ENCODE results near the gene RSPH4A. TPM values are rescaled to one million over a fixed set of nuclear protein-coding genes. Genes with fewer than 3 reads are reported as not detected.

RSPH4A gene
- total and polyA plus RNA-seq, 9 of the 15 experiments (the other 6 are each of a cell fraction or from before 2014, with no cell fraction given) = 0.04 to 0.30 (median 0.11) TPM

DNA sequence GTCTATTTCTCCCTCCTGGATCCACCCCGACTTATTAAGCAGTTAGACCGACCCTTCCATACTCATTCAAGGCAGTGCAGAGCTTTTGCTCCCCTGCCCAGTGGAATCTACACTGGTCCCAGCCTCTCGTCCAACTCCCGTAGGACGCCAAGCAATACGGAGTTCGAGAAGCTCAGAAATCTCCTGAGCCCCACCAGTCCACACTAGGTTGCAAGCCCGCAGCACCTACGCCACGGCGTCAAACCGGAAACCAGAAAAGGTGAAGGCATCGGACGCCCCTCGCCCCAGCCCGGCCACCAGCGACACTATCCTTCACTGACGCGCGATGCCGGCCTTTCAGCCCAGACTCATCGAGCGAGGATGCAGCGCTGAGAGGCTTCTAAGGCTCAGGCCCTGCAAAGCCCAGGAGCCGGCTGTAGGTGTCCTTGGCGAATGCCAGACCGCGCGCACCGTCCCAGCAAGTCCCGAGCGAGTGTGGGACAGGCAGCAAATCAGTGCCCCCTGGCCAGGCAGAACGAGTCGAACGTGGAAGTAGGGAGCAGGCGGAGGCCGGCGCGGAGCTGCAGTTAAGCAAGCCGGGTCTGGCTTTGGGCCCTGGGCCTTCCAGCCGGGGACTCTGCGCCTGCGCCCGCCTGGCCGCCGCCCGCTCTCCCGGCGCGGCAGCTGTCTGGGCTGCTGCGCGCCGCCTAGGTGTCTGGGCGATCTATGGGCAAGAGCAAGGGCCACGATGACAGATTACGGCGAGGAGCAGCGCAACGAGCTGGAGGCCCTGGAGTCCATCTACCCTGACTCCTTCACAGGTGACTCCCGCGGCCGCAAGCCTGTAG lies 45.2 kb upstream of the RSPH4A start, which contains the start of gene RWDD1 (continued):
- TF ChIP-seq, protein P1, sequence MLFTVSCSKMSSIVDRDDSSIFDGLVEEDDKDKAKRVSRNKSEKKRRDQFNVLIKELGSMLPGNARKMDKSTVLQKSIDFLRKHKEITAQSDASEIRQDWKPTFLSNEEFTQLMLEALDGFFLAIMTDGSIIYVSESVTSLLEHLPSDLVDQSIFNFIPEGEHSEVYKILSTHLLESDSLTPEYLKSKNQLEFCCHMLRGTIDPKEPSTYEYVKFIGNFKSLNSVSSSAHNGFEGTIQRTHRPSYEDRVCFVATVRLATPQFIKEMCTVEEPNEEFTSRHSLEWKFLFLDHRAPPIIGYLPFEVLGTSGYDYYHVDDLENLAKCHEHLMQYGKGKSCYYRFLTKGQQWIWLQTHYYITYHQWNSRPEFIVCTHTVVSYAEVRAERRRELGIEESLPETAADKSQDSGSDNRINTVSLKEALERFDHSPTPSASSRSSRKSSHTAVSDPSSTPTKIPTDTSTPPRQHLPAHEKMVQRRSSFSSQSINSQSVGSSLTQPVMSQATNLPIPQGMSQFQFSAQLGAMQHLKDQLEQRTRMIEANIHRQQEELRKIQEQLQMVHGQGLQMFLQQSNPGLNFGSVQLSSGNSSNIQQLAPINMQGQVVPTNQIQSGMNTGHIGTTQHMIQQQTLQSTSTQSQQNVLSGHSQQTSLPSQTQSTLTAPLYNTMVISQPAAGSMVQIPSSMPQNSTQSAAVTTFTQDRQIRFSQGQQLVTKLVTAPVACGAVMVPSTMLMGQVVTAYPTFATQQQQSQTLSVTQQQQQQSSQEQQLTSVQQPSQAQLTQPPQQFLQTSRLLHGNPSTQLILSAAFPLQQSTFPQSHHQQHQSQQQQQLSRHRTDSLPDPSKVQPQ (CRISPR knock-in tag; IDR thresholded peaks at IDR 0.05; ENCODE audit: borderline replicate concordance) = no peak
- TF ChIP-seq, protein P2, sequence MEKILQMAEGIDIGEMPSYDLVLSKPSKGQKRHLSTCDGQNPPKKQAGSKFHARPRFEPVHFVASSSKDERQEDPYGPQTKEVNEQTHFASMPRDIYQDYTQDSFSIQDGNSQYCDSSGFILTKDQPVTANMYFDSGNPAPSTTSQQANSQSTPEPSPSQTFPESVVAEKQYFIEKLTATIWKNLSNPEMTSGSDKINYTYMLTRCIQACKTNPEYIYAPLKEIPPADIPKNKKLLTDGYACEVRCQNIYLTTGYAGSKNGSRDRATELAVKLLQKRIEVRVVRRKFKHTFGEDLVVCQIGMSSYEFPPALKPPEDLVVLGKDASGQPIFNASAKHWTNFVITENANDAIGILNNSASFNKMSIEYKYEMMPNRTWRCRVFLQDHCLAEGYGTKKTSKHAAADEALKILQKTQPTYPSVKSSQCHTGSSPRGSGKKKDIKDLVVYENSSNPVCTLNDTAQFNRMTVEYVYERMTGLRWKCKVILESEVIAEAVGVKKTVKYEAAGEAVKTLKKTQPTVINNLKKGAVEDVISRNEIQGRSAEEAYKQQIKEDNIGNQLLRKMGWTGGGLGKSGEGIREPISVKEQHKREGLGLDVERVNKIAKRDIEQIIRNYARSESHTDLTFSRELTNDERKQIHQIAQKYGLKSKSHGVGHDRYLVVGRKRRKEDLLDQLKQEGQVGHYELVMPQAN (IDR thresholded peaks at IDR 0.05; ENCODE audit: borderline replicate concordance) = peak; percentile 82
- TF ChIP-seq, protein P3, sequence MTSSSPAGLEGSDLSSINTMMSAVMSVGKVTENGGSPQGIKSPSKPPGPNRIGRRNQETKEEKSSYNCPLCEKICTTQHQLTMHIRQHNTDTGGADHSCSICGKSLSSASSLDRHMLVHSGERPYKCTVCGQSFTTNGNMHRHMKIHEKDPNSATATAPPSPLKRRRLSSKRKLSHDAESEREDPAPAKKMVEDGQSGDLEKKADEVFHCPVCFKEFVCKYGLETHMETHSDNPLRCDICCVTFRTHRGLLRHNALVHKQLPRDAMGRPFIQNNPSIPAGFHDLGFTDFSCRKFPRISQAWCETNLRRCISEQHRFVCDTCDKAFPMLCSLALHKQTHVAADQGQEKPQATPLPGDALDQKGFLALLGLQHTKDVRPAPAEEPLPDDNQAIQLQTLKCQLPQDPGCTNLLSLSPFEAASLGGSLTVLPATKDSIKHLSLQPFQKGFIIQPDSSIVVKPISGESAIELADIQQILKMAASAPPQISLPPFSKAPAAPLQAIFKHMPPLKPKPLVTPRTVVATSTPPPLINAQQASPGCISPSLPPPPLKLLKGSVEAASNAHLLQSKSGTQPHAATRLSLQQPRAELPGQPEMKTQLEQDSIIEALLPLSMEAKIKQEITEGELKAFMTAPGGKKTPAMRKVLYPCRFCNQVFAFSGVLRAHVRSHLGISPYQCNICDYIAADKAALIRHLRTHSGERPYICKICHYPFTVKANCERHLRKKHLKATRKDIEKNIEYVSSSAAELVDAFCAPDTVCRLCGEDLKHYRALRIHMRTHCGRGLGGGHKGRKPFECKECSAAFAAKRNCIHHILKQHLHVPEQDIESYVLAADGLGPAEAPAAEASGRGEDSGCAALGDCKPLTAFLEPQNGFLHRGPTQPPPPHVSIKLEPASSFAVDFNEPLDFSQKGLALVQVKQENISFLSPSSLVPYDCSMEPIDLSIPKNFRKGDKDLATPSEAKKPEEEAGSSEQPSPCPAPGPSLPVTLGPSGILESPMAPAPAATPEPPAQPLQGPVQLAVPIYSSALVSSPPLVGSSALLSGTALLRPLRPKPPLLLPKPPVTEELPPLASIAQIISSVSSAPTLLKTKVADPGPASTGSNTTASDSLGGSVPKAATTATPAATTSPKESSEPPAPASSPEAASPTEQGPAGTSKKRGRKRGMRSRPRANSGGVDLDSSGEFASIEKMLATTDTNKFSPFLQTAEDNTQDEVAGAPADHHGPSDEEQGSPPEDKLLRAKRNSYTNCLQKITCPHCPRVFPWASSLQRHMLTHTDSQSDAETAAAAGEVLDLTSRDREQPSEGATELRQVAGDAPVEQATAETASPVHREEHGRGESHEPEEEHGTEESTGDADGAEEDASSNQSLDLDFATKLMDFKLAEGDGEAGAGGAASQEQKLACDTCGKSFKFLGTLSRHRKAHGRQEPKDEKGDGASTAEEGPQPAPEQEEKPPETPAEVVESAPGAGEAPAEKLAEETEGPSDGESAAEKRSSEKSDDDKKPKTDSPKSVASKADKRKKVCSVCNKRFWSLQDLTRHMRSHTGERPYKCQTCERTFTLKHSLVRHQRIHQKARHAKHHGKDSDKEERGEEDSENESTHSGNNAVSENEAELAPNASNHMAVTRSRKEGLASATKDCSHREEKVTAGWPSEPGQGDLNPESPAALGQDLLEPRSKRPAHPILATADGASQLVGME (CRISPR knock-in tag; IDR thresholded peaks at IDR 0.05) = no peak
- peak; percentile 66; the same call in 1 of the 2 replicates for TF ChIP-seq NFIC (IDR thresholded peaks at IDR 0.05)
- TF ChIP-seq XRCC5 (IDR thresholded peaks at IDR 0.05; ENCODE audit: low read depth, low read length) = peak; percentile 99
- TF ChIP-seq HDAC3 (IDR thresholded peaks at IDR 0.05; ENCODE audit: borderline replicate concordance, partially characterized antibody) = no peak
- TF ChIP-seq HNRNPUL1 (IDR thresholded peaks at IDR 0.05; ENCODE audit: low read length) = no peak
- TF ChIP-seq SIX5 (IDR thresholded peaks at IDR 0.05; ENCODE audit: borderline replicate concordance in 1 of 2, insufficient read depth in 1 of 2, low read depth in 1 of 2, low read length in 2 of 2) = peak; percentile 23; a peak in 2 of 4 replicates
- TF ChIP-seq TCFL5 (CRISPR knock-in tag; conservative IDR thresholded peaks at IDR 0.05) = no peak
- no peak for TF ChIP-seq DNMT1 (IDR thresholded peaks at IDR 0.05)
- TF ChIP-seq ZC3H4 (CRISPR knock-in tag; IDR thresholded peaks at IDR 0.05; ENCODE audit: borderline replicate concordance) = no peak
- TF ChIP-seq FOXK2 (conservative IDR thresholded peaks at IDR 0.05 in 1 of 2, IDR thresholded peaks at IDR 0.05 in 1 of 2; ENCODE audit: low read depth in 2 of 2) = peak; percentile 68 to 92; a peak in 3 of 4 replicates
- TF ChIP-seq, protein P4, sequence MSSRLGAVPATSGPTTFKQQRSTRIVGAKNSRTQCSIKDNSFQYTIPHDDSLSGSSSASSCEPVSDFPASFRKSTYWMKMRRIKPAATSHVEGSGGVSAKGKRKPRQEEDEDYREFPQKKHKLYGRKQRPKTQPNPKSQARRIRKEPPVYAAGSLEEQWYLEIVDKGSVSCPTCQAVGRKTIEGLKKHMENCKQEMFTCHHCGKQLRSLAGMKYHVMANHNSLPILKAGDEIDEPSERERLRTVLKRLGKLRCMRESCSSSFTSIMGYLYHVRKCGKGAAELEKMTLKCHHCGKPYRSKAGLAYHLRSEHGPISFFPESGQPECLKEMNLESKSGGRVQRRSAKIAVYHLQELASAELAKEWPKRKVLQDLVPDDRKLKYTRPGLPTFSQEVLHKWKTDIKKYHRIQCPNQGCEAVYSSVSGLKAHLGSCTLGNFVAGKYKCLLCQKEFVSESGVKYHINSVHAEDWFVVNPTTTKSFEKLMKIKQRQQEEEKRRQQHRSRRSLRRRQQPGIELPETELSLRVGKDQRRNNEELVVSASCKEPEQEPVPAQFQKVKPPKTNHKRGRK (tag; IDR thresholded peaks at IDR 0.05) = no peak

Measured in K562 (cell line).